Measurements from ENCODE around the gene APCDD1.
"Not testable (repeated sequence)": the region's sequence is repeated elsewhere in the genome, so short reads cannot be mapped to it uniquely, and the experiment has no call there.

APCDD1 gene

DNA sequence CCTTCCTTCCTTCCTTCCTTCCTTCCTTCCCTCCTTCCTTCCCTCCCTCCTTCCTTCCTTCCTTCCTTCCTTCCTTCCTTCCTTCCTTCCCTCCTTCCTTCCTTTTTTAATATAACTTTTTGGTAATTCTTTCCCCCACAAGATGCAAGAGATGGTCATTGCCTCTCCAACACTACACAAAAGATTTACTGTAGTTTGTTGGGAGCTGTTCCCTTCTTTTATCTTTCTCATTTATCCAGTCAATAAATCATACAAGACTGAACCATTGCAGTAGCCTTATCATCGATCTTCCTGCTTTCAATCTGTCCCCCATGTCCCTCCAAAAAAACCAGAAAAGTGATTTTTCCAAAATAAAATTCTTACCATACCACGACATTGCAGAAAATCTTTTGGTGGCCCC, 8.2 kb downstream of the APCDD1 start:
- H3K4me3 ChIP-seq (ENCODE audit: low read depth, low read length): no peak overlapping the region
- H3K27me3 ChIP-seq (ENCODE audit: insufficient read depth, low read length): peaks cover 79% of the 10 kb centered on the region
- no peaks in the 10 kb centered on the region for H3K36me3 ChIP-seq (ENCODE audit: insufficient read depth, low read length)
- no peak overlapping the region for H2AFZ ChIP-seq (ENCODE audit: low read length, unreplicated experiment)
- H3K79me2 ChIP-seq (ENCODE audit: control insufficient read depth, insufficient read depth, low read length, unreplicated experiment): no peaks in the 10 kb centered on the region
- H3K4me1 ChIP-seq (ENCODE audit: control insufficient read depth, insufficient read depth, low read length, unreplicated experiment): no peaks in the 10 kb centered on the region
- no peak overlapping the region for H3K27ac ChIP-seq (ENCODE audit: low read depth, low read length)

DNA sequence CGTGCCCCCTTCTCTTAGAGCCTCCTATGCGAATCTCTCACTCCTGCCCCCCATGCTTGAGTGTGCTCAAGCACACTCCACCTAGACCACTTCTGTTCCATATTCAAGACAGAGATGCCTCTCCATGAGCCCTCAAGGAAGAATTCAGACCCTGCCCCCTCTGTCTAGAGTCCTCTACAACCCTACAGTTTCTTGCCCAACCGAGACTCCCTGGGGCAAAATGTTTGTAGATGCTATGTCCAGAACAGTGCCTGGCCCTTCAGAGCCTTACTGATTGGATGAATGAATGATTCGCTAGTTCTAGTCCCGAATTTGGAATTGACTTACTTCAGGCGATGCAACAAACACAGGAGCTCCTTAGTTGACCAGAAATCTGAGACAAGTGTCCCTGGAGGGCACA, 8.7 kb downstream of the APCDD1 start:
- Histone ChIP-seq H3K4me3 (ENCODE audit: low read depth, low read length) (no peak overlapping the region), H2AFZ (ENCODE audit: low read length, unreplicated experiment) (no peak overlapping the region), H3K27ac (ENCODE audit: low read depth, low read length) (no peak overlapping the region), H3K36me3 (ENCODE audit: insufficient read depth, low read length) (no peaks in the 10 kb centered on the region), H3K4me1 (ENCODE audit: control insufficient read depth, insufficient read depth, low read length, unreplicated experiment) (no peaks in the 10 kb centered on the region), H3K27me3 (ENCODE audit: insufficient read depth, low read length) (peaks cover 76% of the 10 kb centered on the region), H3K79me2 (ENCODE audit: control insufficient read depth, insufficient read depth, low read length, unreplicated experiment) (no peaks in the 10 kb centered on the region)

- no peaks in the 10 kb centered on the region for H3K79me2 ChIP-seq (ENCODE audit: control insufficient read depth, insufficient read depth, low read length, unreplicated experiment)
- H3K27ac ChIP-seq (ENCODE audit: low read depth, low read length): no peak overlapping the region
- no peaks in the 10 kb centered on the region for H3K4me1 ChIP-seq (ENCODE audit: control insufficient read depth, insufficient read depth, low read length, unreplicated experiment)
- H3K36me3 ChIP-seq (ENCODE audit: insufficient read depth, low read length): no peaks in the 10 kb centered on the region
- H2AFZ ChIP-seq (ENCODE audit: low read length, unreplicated experiment): no peak overlapping the region
- no peak overlapping the region for H3K4me3 ChIP-seq (ENCODE audit: low read depth, low read length)
- H3K27me3 ChIP-seq (ENCODE audit: insufficient read depth, low read length): peaks cover 75% of the 10 kb centered on the region
Measured at GRCh38 chr18:10463741-10464140, 9.3 kb downstream of the APCDD1 start.

DNA sequence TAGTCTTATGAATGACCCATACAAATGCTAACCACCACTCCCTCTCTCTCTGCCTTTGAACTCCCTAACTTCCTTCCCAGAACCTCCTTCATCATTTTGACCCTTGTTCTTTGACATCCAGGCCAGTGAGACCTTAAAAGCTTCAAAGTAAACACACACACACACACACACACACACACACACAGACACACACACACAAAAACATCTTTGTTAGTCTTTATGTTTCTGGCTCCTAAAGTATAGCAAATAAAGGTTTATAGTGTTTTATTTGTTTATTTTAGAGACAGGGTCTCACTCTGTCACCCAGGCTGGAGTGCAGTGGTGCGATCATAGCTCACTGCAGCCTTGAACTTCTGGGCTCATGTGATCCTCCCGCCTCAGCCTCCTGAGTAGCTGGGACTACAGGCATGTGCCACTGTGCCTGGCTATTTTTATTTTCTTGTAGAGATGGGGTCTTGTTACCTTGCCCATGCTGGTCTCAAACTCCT, 9.8 kb downstream of the APCDD1 start:
- H3K79me2 ChIP-seq (ENCODE audit: control insufficient read depth, insufficient read depth, low read length, unreplicated experiment); H3K27ac ChIP-seq (ENCODE audit: low read depth, low read length); H3K4me1 ChIP-seq (ENCODE audit: control insufficient read depth, insufficient read depth, low read length, unreplicated experiment); H3K36me3 ChIP-seq (ENCODE audit: insufficient read depth, low read length); H2AFZ ChIP-seq (ENCODE audit: low read length, unreplicated experiment); H3K4me3 ChIP-seq (ENCODE audit: low read depth, low read length): not testable (repeated sequence)
- H3K27me3 ChIP-seq (ENCODE audit: insufficient read depth, low read length): peaks cover 74% of the 10 kb centered on the region

- Histone ChIP-seq H2AFZ (ENCODE audit: low read length, unreplicated experiment) (no peak overlapping the region), H3K79me2 (ENCODE audit: control insufficient read depth, insufficient read depth, low read length, unreplicated experiment) (no peaks in the 10 kb centered on the region), H3K27ac (ENCODE audit: low read depth, low read length) (no peak overlapping the region), H3K36me3 (ENCODE audit: insufficient read depth, low read length) (no peaks in the 10 kb centered on the region), H3K4me1 (ENCODE audit: control insufficient read depth, insufficient read depth, low read length, unreplicated experiment) (no peaks in the 10 kb centered on the region), H3K4me3 (ENCODE audit: low read depth, low read length) (no peak overlapping the region), H3K27me3 (ENCODE audit: insufficient read depth, low read length) (peaks cover 64% of the 10 kb centered on the region)
Measured at GRCh38 chr18:10465174-10465939, 10.9 kb downstream of the APCDD1 start.

GRCh38 chr18:10470429-10470828, 16.0 kb downstream of the APCDD1 start:
- no peak overlapping the region for H2AFZ ChIP-seq (ENCODE audit: low read length, unreplicated experiment)
- no peak overlapping the region for H3K4me3 ChIP-seq (ENCODE audit: low read depth, low read length)
- no peaks in the 10 kb centered on the region for H3K79me2 ChIP-seq (ENCODE audit: control insufficient read depth, insufficient read depth, low read length, unreplicated experiment)
- no peaks in the 10 kb centered on the region for H3K4me1 ChIP-seq (ENCODE audit: control insufficient read depth, insufficient read depth, low read length, unreplicated experiment)
- H3K27me3 ChIP-seq (ENCODE audit: insufficient read depth, low read length): peaks cover 44% of the 10 kb centered on the region
- no peak overlapping the region for H3K27ac ChIP-seq (ENCODE audit: low read depth, low read length)
- no peaks in the 10 kb centered on the region for H3K36me3 ChIP-seq (ENCODE audit: insufficient read depth, low read length)

GRCh38 chr18:10471574-10471973, 17.1 kb downstream of the APCDD1 start:
- Histone ChIP-seq H3K27ac (ENCODE audit: low read depth, low read length) (no peak overlapping the region), H2AFZ (ENCODE audit: low read length, unreplicated experiment) (no peak overlapping the region), H3K27me3 (ENCODE audit: insufficient read depth, low read length) (peaks cover 42% of the 10 kb centered on the region), H3K4me1 (ENCODE audit: control insufficient read depth, insufficient read depth, low read length, unreplicated experiment) (no peaks in the 10 kb centered on the region), H3K79me2 (ENCODE audit: control insufficient read depth, insufficient read depth, low read length, unreplicated experiment) (no peaks in the 10 kb centered on the region), H3K36me3 (ENCODE audit: insufficient read depth, low read length) (no peaks in the 10 kb centered on the region), H3K4me3 (ENCODE audit: low read depth, low read length) (no peak overlapping the region)

- no peak overlapping the region for H3K27ac ChIP-seq (ENCODE audit: low read depth, low read length)
- peaks cover 47% of the 10 kb centered on the region for H3K27me3 ChIP-seq (ENCODE audit: insufficient read depth, low read length)
- no peaks in the 10 kb centered on the region for H3K79me2 ChIP-seq (ENCODE audit: control insufficient read depth, insufficient read depth, low read length, unreplicated experiment)
- H3K4me1 ChIP-seq (ENCODE audit: control insufficient read depth, insufficient read depth, low read length, unreplicated experiment): no peaks in the 10 kb centered on the region
- H2AFZ ChIP-seq (ENCODE audit: low read length, unreplicated experiment): no peak overlapping the region
- H3K36me3 ChIP-seq (ENCODE audit: insufficient read depth, low read length): no peaks in the 10 kb centered on the region
- no peak overlapping the region for H3K4me3 ChIP-seq (ENCODE audit: low read depth, low read length)
Measured at GRCh38 chr18:10473132-10473531, 18.7 kb downstream of the APCDD1 start.

DNA sequence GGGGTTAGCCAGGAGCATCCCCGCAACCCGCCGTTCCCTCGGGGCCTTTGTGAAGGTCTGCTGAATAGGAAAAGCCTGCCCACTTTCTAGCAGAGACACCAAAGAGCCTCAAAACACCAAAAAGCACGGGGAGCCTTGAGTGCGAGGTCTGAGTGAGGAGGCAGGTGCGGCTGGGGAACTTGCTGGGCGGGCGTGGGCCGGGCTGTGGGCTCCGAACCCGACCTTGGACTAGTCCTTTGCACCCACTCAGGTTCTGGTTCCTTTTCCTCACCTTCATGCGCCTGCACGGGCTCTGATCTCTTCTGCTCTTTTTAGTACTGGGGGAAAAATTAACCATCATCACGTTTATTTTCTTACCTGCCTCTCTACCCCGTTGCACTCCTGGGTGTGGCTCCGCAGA, 19.9 kb downstream of the APCDD1 start:
- Histone ChIP-seq H3K27ac (ENCODE audit: low read depth, low read length) (no peak overlapping the region), H3K4me3 (ENCODE audit: low read depth, low read length) (no peak overlapping the region), H3K4me1 (ENCODE audit: control insufficient read depth, insufficient read depth, low read length, unreplicated experiment) (no peaks in the 10 kb centered on the region), H3K79me2 (ENCODE audit: control insufficient read depth, insufficient read depth, low read length, unreplicated experiment) (no peaks in the 10 kb centered on the region), H3K36me3 (ENCODE audit: insufficient read depth, low read length) (no peaks in the 10 kb centered on the region), H3K27me3 (ENCODE audit: insufficient read depth, low read length) (peaks cover 49% of the 10 kb centered on the region), H2AFZ (ENCODE audit: low read length, unreplicated experiment) (no peak overlapping the region)

DNA sequence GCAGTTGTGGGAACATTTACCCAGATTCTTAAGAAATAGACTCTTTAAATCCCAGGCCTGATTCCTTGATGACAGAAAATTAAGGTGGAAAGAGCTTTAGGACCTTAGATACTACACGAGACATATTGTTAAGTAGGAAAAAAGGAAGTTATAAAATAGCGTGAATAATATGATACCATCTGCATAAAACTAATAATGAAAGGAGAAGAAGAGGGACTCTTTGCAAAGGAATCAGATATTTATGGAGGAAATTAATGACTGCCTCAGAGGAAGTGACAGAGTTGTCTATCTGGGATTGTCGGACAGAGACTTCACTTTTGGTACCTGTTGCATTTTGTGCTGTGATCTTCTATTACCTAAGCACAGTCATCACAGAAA, 20.8 kb downstream of the APCDD1 start:
- H2AFZ ChIP-seq (ENCODE audit: low read length, unreplicated experiment): no peak overlapping the region
- H3K27ac ChIP-seq (ENCODE audit: low read depth, low read length): no peak overlapping the region
- no peaks in the 10 kb centered on the region for H3K79me2 ChIP-seq (ENCODE audit: control insufficient read depth, insufficient read depth, low read length, unreplicated experiment)
- no peaks in the 10 kb centered on the region for H3K4me1 ChIP-seq (ENCODE audit: control insufficient read depth, insufficient read depth, low read length, unreplicated experiment)
- H3K4me3 ChIP-seq (ENCODE audit: low read depth, low read length): no peak overlapping the region
- peaks cover 58% of the 10 kb centered on the region for H3K27me3 ChIP-seq (ENCODE audit: insufficient read depth, low read length)
- no peaks in the 10 kb centered on the region for H3K36me3 ChIP-seq (ENCODE audit: insufficient read depth, low read length)

- Histone ChIP-seq H3K79me2 (ENCODE audit: control insufficient read depth, insufficient read depth, low read length, unreplicated experiment) (no peaks in the 10 kb centered on the region), H3K27me3 (ENCODE audit: insufficient read depth, low read length) (peaks cover 58% of the 10 kb centered on the region), H3K4me3 (ENCODE audit: low read depth, low read length) (no peak overlapping the region), H3K4me1 (ENCODE audit: control insufficient read depth, insufficient read depth, low read length, unreplicated experiment) (no peaks in the 10 kb centered on the region), H3K36me3 (ENCODE audit: insufficient read depth, low read length) (no peaks in the 10 kb centered on the region), H3K27ac (ENCODE audit: low read depth, low read length) (no peak overlapping the region), H2AFZ (ENCODE audit: low read length, unreplicated experiment) (no peak overlapping the region)
Measured at GRCh38 chr18:10475654-10476291, 21.3 kb downstream of the APCDD1 start.

All from ACC112 (cell line).